A549 (cell line): ENCODE data around the gene SLC17A8.

Experiments used
- CHD4 ChIP-seq: fragments of 200-600 bp; sonication (generic); IDR thresholded peaks from 2 replicates; pipeline ENCODE4 v1.6.1; 2016; ENCODE audit warnings: antibody characterized with exemption, mild to moderate bottlenecking, borderline replicate concordance
- EP300 ChIP-seq, 2 experiments: fragments of >200 bp; sonication (Bioruptor Twin); formaldehyde crosslinking; IDR thresholded peaks; 2 replicates in 1 of 2; 3 replicates in 1 of 2; pipeline ENCODE4 v1.6.1; 2016 to 2017
- ESRRA ChIP-seq: fragments of 150-350 bp; IDR thresholded peaks from 2 replicates; pipeline ENCODE4 v1.6.1; 2014; ENCODE audit warnings: mild to moderate bottlenecking, low read length, borderline replicate concordance
- MYC ChIP-seq: IDR thresholded peaks from 2 replicates; pipeline ENCODE4 v1.6.1; 2012; ENCODE audit warnings: mild to moderate bottlenecking, inconsistent platforms, low read length, improper control_type of control experiment, borderline replicate concordance
- POLR2A ChIP-seq: IDR thresholded peaks from 2 replicates; pipeline ENCODE4 v1.6.1; 2012; ENCODE audit warnings: mild to moderate bottlenecking, low read length
- TF ChIP-seq, protein P1 (sequence below): fragments of >200 bp; sonication (Bioruptor Twin); formaldehyde crosslinking; IDR thresholded peaks from 3 replicates; pipeline ENCODE4 v1.5.1; 2016

DNA sequence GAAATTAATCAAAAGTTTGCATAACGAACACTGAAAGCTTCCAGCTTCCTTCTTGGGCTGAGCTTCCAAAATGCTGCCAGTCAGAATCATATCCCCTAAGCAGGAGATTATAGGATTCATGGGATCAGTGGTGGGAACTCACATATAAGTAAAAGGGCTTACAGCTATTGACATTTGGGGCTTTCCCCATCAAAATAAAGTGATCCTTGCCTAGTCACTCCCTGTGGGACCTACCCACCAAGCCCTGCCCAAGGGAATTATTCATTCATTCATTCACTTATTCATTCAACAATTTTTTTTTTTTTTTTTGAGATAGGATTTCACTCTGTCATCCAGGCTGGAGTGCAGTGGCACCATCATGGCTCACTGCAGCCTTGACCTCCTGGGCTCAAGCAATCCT is 69.3 kb downstream of the SLC17A8 start:
- TF ChIP-seq CHD4: no peak
- TF ChIP-seq, protein P1, sequence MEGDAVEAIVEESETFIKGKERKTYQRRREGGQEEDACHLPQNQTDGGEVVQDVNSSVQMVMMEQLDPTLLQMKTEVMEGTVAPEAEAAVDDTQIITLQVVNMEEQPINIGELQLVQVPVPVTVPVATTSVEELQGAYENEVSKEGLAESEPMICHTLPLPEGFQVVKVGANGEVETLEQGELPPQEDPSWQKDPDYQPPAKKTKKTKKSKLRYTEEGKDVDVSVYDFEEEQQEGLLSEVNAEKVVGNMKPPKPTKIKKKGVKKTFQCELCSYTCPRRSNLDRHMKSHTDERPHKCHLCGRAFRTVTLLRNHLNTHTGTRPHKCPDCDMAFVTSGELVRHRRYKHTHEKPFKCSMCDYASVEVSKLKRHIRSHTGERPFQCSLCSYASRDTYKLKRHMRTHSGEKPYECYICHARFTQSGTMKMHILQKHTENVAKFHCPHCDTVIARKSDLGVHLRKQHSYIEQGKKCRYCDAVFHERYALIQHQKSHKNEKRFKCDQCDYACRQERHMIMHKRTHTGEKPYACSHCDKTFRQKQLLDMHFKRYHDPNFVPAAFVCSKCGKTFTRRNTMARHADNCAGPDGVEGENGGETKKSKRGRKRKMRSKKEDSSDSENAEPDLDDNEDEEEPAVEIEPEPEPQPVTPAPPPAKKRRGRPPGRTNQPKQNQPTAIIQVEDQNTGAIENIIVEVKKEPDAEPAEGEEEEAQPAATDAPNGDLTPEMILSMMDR: no peak
- no peak for TF ChIP-seq EP300 (IDR thresholded peaks at IDR 0.05)
- TF ChIP-seq ESRRA: no peak
- TF ChIP-seq MYC: no peak
- no peak for TF ChIP-seq POLR2A
